Fibroblast of gingiva (primary cell): ENCODE data around the gene SOX2.

ENCODE experiments used
- DNase-seq: peaks from one replicate; pipeline ENCODE4 v3.0.0-alpha.2; 2011; ENCODE audit warnings: low read depth

Gene SOX2

GRCh38 chr3:181711325-181712135 is at the start of gene SOX2:
Gene SOX2, plus strand, starts transcription at chr3:181711925. Its CDS starts 436 bp downstream, at chr3:181712361.
- DNase-seq, result no peak

GRCh38 chr3:181683563-181683962 is 28.2 kb upstream of the SOX2 start:
- no peak for DNase-seq

- DNase-seq, result no peak
These were observed 24.5 kb upstream of the SOX2 start for GRCh38 chr3:181687190-181687589.

- no peak for DNase-seq
These were observed 24.0 kb upstream of the SOX2 start for GRCh38 chr3:181687731-181688130.

GRCh38 chr3:181689546-181689945 is 22.2 kb upstream of the SOX2 start:
- DNase-seq, result no peak

- DNase-seq, result no peak
These were observed 21.0 kb upstream of the SOX2 start for GRCh38 chr3:181690769-181691168.

DNA sequence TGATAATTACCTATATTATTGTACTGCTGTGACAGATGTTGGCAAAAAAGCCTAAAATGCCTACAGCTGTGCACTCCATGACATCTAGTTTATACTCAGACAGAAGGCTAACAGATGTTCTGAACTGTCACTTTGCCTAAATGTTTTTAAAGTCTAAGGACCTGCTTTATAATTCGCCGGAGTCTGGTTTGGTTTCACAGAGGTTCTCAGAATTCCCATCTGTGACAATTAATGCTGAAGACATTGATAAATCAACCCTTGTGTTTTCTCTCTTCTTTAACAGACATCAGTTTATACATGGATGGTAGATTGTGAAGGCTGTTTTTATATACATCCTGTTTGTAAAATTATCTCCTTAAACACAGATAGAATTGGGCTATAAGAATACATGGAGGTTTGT is 19.8 kb upstream of the SOX2 start:
- no peak for DNase-seq

- DNase-seq, result no peak
These were observed 19.2 kb upstream of the SOX2 start for GRCh38 chr3:181692311-181693145.

GRCh38 chr3:181693280-181693679 is 18.4 kb upstream of the SOX2 start:
- no peak for DNase-seq

GRCh38 chr3:181694805-181695660 is 16.7 kb upstream of the SOX2 start:
- DNase-seq, result no peak

DNA sequence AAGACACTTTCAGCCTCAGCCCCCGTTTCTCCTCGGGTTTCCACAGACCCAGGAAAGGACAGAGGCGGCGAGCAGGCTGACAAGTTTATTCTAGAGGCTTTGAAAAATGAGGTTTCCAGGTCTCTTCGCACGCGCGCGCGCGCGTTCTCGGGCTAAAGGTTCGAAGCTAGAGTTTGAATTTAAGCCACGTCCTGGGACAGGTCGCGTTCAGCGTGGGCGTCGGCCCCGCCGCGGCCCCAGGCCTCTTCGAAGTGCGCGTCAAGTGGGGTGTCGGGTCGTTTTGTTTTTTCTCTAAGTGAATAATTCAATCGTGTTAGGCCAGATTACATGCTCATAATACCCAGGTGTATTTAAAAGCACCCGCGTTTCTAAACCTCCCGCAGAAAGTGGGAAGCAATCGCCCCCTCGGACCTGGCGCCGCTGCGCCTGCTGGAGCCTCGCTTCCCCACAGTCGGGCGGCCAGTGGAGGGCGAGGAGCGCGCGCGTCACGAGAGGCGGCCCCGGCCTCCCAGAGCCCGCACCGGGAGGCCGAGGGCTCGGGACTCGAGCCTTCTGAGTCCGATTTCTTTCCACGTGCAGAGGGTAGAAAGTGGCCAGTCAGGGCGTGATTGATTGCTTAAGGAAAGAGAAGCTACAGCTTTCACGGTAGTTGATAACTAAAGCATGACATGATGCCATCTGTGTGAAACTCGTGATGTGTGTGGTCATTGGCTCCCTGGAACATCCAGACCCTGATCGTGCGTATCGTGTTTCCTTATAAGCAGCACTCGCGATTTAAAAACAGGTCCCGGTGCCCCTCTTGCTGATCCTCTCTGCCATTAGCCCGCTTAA is 15.8 kb upstream of the SOX2 start:
- DNase-seq, result no peak

DNA sequence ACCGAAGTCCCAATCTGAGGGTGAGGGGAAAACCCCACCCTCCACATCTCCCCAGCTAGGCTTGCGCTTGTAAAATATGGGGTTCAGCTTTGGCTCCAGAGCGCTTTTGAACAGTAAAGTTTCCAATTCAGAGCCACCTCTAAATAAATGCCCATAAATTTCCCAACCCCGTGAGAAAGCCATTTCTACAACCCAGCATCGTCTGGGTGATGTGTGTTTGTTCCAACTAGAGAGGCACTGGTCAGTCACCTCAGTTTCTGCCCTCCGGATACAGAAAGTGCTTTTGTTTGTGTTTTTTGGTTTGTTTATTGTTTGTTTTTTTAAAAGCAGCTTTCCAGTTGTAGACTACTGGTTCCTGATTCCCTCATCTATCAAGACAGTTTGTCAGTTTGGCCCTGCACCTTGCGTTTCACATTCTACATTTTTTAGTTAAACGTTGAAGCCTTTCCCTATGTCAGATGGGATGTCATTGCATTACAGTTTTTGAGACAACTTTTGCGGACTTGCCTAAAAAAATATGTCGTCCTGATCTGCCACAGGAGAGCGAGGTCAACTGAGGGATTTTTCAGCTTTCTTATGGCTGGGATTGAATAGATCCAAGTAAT is 15.0 kb upstream of the SOX2 start:
- no peak for DNase-seq

DNA sequence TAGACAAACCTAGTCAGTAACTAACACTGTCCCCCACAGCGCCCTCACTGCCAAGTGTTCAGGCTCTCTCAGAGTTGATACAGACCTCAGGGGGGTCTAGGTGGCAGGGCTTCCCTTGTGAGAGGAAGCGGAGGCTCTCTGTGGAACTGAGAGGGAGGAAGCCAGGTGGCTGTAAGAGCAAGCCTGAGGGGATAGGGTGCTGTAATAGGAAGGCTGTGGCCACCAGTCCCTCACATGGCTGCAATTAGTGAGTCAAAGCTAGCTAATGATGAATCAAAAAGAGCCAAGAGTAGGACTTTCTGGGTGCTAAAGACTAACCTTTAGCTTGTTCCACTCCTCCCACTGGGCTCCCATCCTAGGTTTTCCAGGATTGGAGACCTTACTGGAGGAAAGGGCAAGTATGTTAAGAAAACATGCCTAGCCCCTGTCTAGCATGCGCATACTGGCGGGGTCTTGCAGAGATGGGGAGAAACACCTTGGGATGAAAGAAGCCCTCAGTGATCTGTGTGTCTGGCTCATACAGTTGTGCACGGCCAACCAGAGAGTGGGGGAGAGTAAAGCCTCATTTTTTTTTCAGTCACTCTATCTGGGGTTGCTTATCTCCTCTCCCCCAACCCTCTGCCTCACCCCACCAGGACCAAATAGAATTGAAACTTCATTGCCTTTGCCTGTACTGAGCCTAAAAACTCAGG is 13.3 kb upstream of the SOX2 start:
- no peak for DNase-seq

DNA sequence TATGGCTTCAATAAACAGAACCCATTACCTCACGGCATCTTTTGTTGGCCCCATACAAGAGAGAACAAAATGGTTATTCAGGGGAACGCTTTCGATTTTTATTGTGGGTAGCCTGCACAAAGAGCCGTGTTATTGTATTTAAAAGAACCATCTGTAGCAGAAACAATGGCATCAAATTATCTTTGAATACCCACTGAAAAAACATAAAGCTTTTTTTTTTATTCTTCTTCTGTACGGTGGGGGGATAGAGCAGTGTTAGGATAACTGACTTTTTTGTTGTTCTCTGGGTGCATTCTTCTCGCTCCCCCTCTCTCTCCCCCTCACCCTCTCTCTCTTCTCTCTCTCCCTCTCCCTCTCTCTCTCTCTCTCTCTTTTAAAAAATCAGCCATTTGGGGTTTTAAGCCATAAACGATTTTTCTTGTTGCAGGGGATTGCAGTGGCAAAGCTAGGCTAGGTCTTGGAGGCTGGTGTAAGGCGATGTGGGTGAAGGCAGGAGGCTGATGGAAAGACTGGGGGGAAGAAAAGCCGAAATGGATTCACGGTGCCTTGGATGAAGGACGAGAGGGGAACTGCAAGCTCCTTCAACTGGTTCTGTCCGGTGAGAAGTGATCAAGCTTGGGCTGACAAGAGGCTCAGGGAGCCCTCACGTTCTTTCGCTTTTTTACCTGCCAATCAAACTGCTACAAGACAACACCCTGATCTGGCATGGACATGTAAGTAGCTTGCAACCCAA is 12.4 kb upstream of the SOX2 start:
- DNase-seq, result no peak

- DNase-seq, result peak; percentile 36
These were observed 11.3 kb upstream of the SOX2 start for GRCh38 chr3:181700168-181701087.

DNA sequence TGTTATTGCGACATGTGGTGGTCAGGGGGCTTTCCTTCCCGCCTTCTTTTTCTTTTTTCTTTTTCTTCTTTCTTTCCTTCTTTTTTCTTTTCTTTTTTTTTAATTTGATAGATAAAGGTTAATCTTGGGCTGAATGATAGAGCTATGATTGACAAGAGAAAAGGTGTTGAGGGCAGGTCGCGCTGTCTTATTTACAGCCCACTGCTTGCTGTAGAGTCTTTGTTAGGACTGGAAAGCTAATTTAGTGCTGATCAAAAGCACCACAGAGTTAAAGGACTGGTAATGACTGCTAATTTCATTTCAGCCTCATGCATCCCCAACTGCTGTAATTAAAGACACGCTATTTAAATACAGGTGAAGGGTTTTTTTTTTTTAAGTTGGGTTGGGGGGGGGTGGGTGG is 10.6 kb upstream of the SOX2 start:
- DNase-seq, result no peak

DNA sequence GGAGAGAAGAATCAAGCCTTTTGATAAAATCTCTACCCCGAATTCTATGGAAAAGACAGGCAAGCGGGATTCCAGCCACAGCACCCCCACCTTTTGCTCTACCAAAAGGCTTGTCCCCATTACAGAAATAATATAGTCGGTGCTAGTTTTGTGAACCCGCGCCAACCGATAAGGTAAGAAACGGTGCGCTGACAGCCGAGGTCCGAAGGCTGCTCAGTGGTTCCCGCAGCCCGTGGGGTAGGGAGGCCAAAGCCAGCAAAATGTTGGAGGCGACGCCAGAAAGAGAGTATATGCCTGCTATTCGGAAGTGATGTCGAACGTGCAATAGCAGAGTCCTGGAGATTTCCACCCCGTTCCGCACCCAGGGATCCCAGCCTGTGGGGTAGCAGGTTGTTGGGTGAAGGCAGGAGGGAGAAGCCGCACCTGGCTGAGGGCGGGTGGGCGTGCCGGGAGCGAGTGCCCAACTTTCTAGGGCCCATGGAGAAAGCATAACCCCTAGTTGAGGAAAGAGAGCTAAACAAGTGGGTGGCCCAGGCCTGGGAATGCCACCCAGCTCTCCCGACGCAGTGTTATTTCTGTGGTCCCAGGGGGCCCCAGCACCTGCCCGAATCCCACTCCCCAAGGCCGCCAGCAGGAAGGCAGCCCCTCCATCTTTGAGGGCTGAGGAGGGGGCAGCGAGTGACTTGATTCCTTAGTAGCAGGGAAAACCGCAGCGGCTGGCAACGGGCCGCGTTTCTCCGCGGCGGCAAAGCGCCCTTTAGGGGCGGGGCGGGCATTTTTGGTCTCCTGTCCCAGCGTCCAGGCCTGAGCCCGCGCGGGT is 7.9 kb upstream of the SOX2 start:
- DNase-seq, result no peak
